H1 (cell line): Measurements from ENCODE around the gene ZNF513. TPM values are rescaled to one million over a fixed set of nuclear protein-coding genes. Genes with fewer than 3 reads are reported as not detected.

Experiments
- BACH1 ChIP-seq: IDR thresholded peaks from 2 replicates; pipeline ENCODE4 v1.6.1; 2012; ENCODE audit warnings: low read length, improper control_type of control experiment
- CHD1 ChIP-seq: IDR thresholded peaks from 2 replicates; pipeline ENCODE4 v1.6.1; 2012; ENCODE audit warnings: low read depth, low read length, improper control_type of control experiment
- CTBP2 ChIP-seq: IDR thresholded peaks from 2 replicates; pipeline ENCODE4 v1.7.0; 2011; ENCODE audit warnings: borderline replicate concordance, mild to moderate bottlenecking, moderate library complexity, mixed read lengths, low read length; ENCODE audit not compliant: insufficient read depth, insufficient read length
- KDM5A ChIP-seq: fragments of 200-600 bp; IDR thresholded peaks from 2 replicates; pipeline ENCODE4 v1.7.1; 2012; ENCODE audit warnings: mild to moderate bottlenecking, low read length, inconsistent platforms, mixed read lengths
- PHF8 ChIP-seq: fragments of 200-600 bp; sonication (generic); conservative IDR thresholded peaks from 2 replicates; pipeline ENCODE4 v1.7.1; 2012; ENCODE audit warnings: low read depth, mild to moderate bottlenecking, inconsistent platforms, low read length, moderate library complexity
- RXRA ChIP-seq: IDR thresholded peaks from 2 replicates; pipeline ENCODE4 v1.6.1; 2011; ENCODE audit warnings: low read depth, mild to moderate bottlenecking, low read length, moderate library complexity; ENCODE audit not compliant: insufficient read depth
- ZNF274 ChIP-seq: IDR thresholded peaks from 2 replicates; pipeline ENCODE4 v1.7.0; 2012; ENCODE audit warnings: low read length, borderline replicate concordance; ENCODE audit errors: extremely low read depth
- polyA plus RNA-seq, 7 experiments: library from polyadenylated mRNA; depleted of rRNA in 3 of 7; stranded (reverse) in 5 of 7; unstranded in 2 of 7; fragments of >200 nt in 5 of 7; fragments of 200-250 nt in 2 of 7; gene quantifications; 1 replicate in 5 of 7; 2 replicates in 1 of 7; 4 replicates in 1 of 7; pipeline versions ENCODE4 v1.2.1 to v1.2.3, GENCODE V29; 2011 to 2013; ENCODE audit warnings: missing spikeins in 2 of 7, mixed read lengths in 2 of 7
- total RNA-seq: library from RNA; stranded (reverse); fragmentation: NEBNext Ultra II Directional; extraction: Animal tissue kit (Norgen Biotek cat#: 25700); gene quantifications from 2 replicates; pipeline ENCODE4 v1.2.1, GENCODE V29; 2021
- TF ChIP-seq, protein P1 (sequence below): fragments of 300-600 bp; sonication (generic); IDR thresholded peaks from 2 replicates; pipeline ENCODE4 v1.7.1; 2012; ENCODE audit warnings: low read length, moderate library complexity, mild to moderate bottlenecking, inconsistent platforms; ENCODE audit not compliant: insufficient replicate concordance
- TF ChIP-seq, protein P2 (sequence below): IDR thresholded peaks from 2 replicates; pipeline ENCODE4 v1.6.1; 2011; ENCODE audit warnings: low read length, improper control_type of control experiment

Gene ZNF513
- total and polyA plus RNA-seq, 2 of the 8 experiments (the other 6 are each of a cell fraction or from before 2014, with no cell fraction given): 17.3 to 29.5 TPM

DNA sequence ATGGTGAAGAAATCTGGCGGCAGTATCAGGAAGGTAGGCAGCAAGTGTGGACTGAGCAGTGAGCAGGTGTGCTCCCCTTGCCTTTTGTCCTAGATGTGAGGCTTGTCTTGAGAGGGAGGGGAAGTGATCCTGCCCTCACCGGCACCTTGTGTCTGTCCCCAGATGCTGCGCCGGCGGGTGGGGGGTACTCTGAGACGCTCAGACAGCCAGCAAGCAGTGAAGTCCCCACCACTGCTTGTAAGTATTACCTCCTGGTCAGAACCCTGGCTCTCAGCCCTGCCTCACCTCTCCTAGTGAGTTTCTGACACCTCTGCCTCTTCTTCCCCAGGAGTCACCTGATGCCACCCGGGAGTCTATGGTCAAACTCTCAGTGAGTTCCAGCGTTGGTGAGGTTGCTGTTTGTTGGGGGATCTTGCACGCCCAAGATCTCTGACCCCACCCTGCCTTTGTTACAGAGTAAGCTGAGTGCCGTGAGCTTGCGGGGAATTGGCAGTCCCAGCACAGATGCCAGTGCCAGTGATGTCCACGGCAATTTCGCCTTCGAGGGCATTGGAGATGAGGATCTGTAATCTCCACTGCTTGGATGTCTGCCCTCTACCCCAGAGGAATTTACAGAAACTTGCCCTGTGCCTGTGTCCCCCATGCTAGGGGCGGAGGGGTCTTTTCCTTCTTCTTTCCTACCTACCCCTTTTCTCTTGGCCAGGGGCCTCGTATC is 4.2 kb downstream of the ZNF513 start (continued):
- TF ChIP-seq, protein P1, sequence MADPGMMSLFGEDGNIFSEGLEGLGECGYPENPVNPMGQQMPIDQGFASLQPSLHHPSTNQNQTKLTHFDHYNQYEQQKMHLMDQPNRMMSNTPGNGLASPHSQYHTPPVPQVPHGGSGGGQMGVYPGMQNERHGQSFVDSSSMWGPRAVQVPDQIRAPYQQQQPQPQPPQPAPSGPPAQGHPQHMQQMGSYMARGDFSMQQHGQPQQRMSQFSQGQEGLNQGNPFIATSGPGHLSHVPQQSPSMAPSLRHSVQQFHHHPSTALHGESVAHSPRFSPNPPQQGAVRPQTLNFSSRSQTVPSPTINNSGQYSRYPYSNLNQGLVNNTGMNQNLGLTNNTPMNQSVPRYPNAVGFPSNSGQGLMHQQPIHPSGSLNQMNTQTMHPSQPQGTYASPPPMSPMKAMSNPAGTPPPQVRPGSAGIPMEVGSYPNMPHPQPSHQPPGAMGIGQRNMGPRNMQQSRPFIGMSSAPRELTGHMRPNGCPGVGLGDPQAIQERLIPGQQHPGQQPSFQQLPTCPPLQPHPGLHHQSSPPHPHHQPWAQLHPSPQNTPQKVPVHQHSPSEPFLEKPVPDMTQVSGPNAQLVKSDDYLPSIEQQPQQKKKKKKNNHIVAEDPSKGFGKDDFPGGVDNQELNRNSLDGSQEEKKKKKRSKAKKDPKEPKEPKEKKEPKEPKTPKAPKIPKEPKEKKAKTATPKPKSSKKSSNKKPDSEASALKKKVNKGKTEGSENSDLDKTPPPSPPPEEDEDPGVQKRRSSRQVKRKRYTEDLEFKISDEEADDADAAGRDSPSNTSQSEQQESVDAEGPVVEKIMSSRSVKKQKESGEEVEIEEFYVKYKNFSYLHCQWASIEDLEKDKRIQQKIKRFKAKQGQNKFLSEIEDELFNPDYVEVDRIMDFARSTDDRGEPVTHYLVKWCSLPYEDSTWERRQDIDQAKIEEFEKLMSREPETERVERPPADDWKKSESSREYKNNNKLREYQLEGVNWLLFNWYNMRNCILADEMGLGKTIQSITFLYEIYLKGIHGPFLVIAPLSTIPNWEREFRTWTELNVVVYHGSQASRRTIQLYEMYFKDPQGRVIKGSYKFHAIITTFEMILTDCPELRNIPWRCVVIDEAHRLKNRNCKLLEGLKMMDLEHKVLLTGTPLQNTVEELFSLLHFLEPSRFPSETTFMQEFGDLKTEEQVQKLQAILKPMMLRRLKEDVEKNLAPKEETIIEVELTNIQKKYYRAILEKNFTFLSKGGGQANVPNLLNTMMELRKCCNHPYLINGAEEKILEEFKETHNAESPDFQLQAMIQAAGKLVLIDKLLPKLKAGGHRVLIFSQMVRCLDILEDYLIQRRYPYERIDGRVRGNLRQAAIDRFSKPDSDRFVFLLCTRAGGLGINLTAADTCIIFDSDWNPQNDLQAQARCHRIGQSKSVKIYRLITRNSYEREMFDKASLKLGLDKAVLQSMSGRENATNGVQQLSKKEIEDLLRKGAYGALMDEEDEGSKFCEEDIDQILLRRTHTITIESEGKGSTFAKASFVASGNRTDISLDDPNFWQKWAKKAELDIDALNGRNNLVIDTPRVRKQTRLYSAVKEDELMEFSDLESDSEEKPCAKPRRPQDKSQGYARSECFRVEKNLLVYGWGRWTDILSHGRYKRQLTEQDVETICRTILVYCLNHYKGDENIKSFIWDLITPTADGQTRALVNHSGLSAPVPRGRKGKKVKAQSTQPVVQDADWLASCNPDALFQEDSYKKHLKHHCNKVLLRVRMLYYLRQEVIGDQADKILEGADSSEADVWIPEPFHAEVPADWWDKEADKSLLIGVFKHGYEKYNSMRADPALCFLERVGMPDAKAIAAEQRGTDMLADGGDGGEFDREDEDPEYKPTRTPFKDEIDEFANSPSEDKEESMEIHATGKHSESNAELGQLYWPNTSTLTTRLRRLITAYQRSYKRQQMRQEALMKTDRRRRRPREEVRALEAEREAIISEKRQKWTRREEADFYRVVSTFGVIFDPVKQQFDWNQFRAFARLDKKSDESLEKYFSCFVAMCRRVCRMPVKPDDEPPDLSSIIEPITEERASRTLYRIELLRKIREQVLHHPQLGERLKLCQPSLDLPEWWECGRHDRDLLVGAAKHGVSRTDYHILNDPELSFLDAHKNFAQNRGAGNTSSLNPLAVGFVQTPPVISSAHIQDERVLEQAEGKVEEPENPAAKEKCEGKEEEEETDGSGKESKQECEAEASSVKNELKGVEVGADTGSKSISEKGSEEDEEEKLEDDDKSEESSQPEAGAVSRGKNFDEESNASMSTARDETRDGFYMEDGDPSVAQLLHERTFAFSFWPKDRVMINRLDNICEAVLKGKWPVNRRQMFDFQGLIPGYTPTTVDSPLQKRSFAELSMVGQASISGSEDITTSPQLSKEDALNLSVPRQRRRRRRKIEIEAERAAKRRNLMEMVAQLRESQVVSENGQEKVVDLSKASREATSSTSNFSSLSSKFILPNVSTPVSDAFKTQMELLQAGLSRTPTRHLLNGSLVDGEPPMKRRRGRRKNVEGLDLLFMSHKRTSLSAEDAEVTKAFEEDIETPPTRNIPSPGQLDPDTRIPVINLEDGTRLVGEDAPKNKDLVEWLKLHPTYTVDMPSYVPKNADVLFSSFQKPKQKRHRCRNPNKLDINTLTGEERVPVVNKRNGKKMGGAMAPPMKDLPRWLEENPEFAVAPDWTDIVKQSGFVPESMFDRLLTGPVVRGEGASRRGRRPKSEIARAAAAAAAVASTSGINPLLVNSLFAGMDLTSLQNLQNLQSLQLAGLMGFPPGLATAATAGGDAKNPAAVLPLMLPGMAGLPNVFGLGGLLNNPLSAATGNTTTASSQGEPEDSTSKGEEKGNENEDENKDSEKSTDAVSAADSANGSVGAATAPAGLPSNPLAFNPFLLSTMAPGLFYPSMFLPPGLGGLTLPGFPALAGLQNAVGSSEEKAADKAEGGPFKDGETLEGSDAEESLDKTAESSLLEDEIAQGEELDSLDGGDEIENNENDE: no peak
- TF ChIP-seq, protein P2, sequence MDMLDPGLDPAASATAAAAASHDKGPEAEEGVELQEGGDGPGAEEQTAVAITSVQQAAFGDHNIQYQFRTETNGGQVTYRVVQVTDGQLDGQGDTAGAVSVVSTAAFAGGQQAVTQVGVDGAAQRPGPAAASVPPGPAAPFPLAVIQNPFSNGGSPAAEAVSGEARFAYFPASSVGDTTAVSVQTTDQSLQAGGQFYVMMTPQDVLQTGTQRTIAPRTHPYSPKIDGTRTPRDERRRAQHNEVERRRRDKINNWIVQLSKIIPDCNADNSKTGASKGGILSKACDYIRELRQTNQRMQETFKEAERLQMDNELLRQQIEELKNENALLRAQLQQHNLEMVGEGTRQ: no peak
- no peak for TF ChIP-seq CTBP2
- TF ChIP-seq RXRA: no peak
- no peak for TF ChIP-seq CHD1
- TF ChIP-seq ZNF274: no peak
- no peak for TF ChIP-seq PHF8
- no peak for TF ChIP-seq KDM5A
- no peak for TF ChIP-seq BACH1
